Heart left ventricle (tissue), 16 donors: ENCODE results near the gene GNAO1. TPM values are rescaled to one million over a fixed set of nuclear protein-coding genes. Genes with fewer than 3 reads are reported as not detected.

Experiments
- ATAC-seq, 4 donors: fragments of 200-7000 bp; cut with Tn5 transposase; one replicate each; pipeline ENCODE4 v1.9.1; 2020 to 2022; ENCODE audit warnings: moderate library complexity in 4 of 4, mild to moderate bottlenecking in 3 of 4, moderate number of reproducible peaks in 1 of 4
- DNase-seq, 5 donors: peaks; one replicate each; pipeline ENCODE4 v3.0.0-alpha.2; 2020
- H3K27ac ChIP-seq, 12 donors: fragments of 200-600 bp; sonication (generic) in 4 of 12; one replicate each; pipeline versions ENCODE4 v1.5.0 to v1.8.0; 2016 to 2022; ENCODE audit warnings: mild to moderate bottlenecking in 2 of 12
- H3K27me3 ChIP-seq, 9 donors: fragments of 200-600 bp; sonication (generic) in 2 of 9; one replicate each; pipeline versions ENCODE4 v1.5.1 to v1.8.0; 2016 to 2022; ENCODE audit warnings: mild to moderate bottlenecking in 3 of 9
- H3K36me3 ChIP-seq, 9 donors: fragments of 200-600 bp; sonication (generic) in 2 of 9; one replicate each; pipeline versions ENCODE4 v1.5.0 to v1.8.0; 2018 to 2022; ENCODE audit warnings: mild to moderate bottlenecking in 2 of 9
- H3K4me1 ChIP-seq, 12 donors: fragments of 200-600 bp; sonication (generic) in 4 of 12; one replicate each; pipeline versions ENCODE4 v1.5.0 to v1.8.0; 2016 to 2022; ENCODE audit warnings: mild to moderate bottlenecking in 3 of 12
- H3K4me3 ChIP-seq, 12 donors: fragments of 200-600 bp; sonication (generic) in 4 of 12; one replicate each; pipeline versions ENCODE4 v1.5.0 to v1.8.0; 2017 to 2022; ENCODE audit warnings: mild to moderate bottlenecking in 9 of 12, moderate library complexity in 4 of 12
- H3K9me3 ChIP-seq, 12 donors: fragments of 200-600 bp; sonication (generic) in 4 of 12; one replicate each; pipeline versions ENCODE4 v1.5.0 to v1.8.0; 2016 to 2022; ENCODE audit warnings: mild to moderate bottlenecking in 1 of 12
- POLR2A ChIP-seq, 2 donors: fragments of 450-650 bp; IDR thresholded peaks; one replicate each; pipeline ENCODE4 v1.6.1; 2017; ENCODE audit warnings: antibody characterized with exemption in 2 of 2, mild to moderate bottlenecking in 2 of 2, moderate library complexity in 2 of 2
- WGBS, 4 donors: extraction: QIAGEN DNeasy Blood & Tissue Kit in 2 of 4; methylation state at CpG; one replicate each; pipeline versions ENCODE4 v1.1.5 to v1.1.7; 2013 to 2018; 5-methylcytosine and 5-hydroxymethylcytosine counted together
- intact Hi-C, 10 donors: fragments of 100-400 bp; cut with DNase I; formaldehyde crosslinking; loops; one replicate each; pipeline versions ENCODE4 v1.11.1 to v1.14.2; 2022
- polyA plus RNA-seq, 2 donors: library from polyadenylated mRNA; stranded (reverse); fragments of 200-250 nt; gene quantifications; one replicate each; pipeline ENCODE4 v1.2.3, GENCODE V29; 2013
- total RNA-seq, 9 donors: library from RNA; depleted of rRNA in 2 of 9; stranded (reverse); fragments of >200 nt in 2 of 9; fragmentation: NEBNext Ultra II Directional in 3 of 9; extraction: Animal tissue kit (Norgen Biotek cat#: 25700) in 3 of 9; gene quantifications; one replicate each; pipeline versions ENCODE4 v1.1.0 to v1.2.4, GENCODE V29; 2016 to 2023
- TF ChIP-seq, protein P1 (sequence below), 12 donors: fragments of 200-600 bp; sonication (generic) in 4 of 12; IDR thresholded peaks; one replicate each; pipeline versions ENCODE4 v1.5.0 to v1.8.0; 2018 to 2022; ENCODE audit warnings: antibody characterized with exemption in 12 of 12, mild to moderate bottlenecking in 5 of 12
- donor health status: ischemic (EF 13 %, LVEDD 7.1; RV severe dilation, severe dysfunction).
- donor health status: healthy with polysubstance abuse.
- donor health status: DM: no; HTN: yes; CAD: no.
- donor health status: DM: no; HTN: no; CAD: no.
- donor health status: ischemic (EF 25% LVEDD 6.9; RV normal size, moderate dysfunction).
- donor health status: ischemic (EF 25% LVEDD 5.7; RV mildly dilated, moderate dysfunction).
- donor health status: healthy.
- donor health status: DM: yes; HTN: yes; CAD: no.
- donor health status: ischemic (EF 35%, LVEDD 5.7; RV mildly dilated, moderate dysfunction).
- donor health status: nonischemic (EF 11% LVEDD 7.7; RV severe dilation, severe dysfunction).
- donor health status: DM: yes; HTN: yes; CAD: no.
- donor health status: PGD.
- donor health status: ischemic (EF 29% LVEDD 5.4; RV normal size, mild dysfunction).
- donor health status: nonischemic (EF 23%, LVEDD 6.1; RV moderate dilation, normal function).

GNAO1 gene
- total and polyA plus RNA-seq, 11 donors: 1.4 to 26.8 (median 12.0) TPM

DNA sequence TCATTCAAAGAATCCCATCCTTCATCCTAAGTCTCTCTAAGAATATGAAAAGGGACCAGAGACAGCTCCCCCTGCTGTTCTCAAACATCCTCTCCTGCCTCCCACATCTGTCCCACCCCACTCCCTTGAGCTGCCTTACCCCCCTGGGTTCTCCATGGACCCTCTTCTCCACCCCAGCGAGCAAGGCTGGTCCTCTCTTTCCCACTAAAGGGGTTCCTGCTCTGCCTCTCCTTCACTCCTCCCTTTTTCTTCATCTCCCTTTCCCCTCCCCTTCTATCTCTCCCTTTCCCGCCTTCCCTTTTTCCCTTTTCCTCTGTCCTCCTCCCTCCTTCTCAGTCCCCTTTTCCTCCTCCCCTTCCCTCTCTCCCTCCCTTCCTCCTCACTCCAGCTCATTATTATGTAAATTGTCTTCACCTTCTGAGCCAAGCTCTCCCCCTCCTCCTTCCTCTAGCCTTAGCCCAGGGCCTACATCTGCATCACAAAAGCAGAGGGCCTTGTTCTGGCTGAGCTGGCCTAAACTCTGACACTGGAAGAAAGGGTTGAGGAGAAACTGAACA lies 90.0 kb downstream of the GNAO1 start:
- TF ChIP-seq POLR2A (IDR thresholded peaks at IDR 0.05): no peak
- TF ChIP-seq, protein P1, sequence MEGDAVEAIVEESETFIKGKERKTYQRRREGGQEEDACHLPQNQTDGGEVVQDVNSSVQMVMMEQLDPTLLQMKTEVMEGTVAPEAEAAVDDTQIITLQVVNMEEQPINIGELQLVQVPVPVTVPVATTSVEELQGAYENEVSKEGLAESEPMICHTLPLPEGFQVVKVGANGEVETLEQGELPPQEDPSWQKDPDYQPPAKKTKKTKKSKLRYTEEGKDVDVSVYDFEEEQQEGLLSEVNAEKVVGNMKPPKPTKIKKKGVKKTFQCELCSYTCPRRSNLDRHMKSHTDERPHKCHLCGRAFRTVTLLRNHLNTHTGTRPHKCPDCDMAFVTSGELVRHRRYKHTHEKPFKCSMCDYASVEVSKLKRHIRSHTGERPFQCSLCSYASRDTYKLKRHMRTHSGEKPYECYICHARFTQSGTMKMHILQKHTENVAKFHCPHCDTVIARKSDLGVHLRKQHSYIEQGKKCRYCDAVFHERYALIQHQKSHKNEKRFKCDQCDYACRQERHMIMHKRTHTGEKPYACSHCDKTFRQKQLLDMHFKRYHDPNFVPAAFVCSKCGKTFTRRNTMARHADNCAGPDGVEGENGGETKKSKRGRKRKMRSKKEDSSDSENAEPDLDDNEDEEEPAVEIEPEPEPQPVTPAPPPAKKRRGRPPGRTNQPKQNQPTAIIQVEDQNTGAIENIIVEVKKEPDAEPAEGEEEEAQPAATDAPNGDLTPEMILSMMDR (IDR thresholded peaks at IDR 0.05): peak in 8 of 12 donors; percentile 12 to 41 (median 20)
- H3K4me3 ChIP-seq: no peak overlapping the region
- peaks cover 0 to 10% (median 0%) of the 10 kb centered on the region in 12 donors for H3K4me1 ChIP-seq
- H3K36me3 ChIP-seq: no peaks in the 10 kb centered on the region
- 79 to 91% (median 84%) methylated on average over 2 of the region's 2 CpGs for WGBS, 4 donors
- H3K27ac ChIP-seq: no peak overlapping the region
- H3K27me3 ChIP-seq: no peaks in the 10 kb centered on the region
- no peaks in the 10 kb centered on the region for H3K9me3 ChIP-seq
- intact Hi-C loops: no loop called here
- no peak for ATAC-seq
- no peak for DNase-seq

DNA sequence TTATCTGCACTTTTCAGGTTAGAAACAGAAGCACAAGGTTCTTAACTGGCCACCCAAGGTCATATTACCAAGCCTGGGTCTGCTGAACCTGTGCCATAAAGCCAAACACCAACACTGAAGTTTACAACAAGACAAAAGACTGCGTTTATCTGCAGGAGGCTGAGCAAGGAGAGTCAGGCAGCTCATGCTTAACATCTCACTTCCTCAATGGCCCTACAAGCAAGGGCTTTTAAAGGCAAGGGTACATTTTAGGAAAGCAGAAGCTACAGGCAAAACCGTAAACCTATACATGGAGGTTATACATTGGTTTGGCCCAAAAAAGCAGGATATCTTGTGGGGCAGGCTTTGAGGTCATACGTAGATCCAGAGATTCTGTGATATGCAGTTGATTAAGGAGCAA lies 91.2 kb downstream of the GNAO1 start:
- no peak for ATAC-seq
- TF ChIP-seq, protein P1 (IDR thresholded peaks at IDR 0.05): no peak
- TF ChIP-seq POLR2A (IDR thresholded peaks at IDR 0.05): no peak

DNA sequence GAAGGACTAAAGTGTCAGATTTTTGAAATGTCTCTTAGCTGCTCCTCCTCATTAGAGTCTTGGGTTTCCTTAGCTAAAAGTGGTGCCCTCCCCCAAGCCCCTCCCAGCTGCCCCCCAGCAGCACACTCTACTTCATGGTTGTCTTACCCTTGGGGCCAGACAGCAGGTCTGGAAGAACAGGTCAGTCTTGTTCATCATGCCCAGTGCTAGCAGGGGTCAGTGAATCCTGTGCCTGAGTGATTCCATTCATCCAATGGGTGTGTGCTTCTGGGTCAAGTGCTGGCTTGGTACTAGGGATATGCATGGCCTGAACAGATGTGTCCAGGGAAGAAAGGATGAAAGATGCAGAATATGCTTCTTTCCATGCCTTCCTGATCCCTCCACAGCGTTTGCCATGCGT lies 93.2 kb downstream of the GNAO1 start:
- no peaks in the 10 kb centered on the region for H3K27me3 ChIP-seq
- TF ChIP-seq, protein P1 (IDR thresholded peaks at IDR 0.05): no peak
- no peak for TF ChIP-seq POLR2A (IDR thresholded peaks at IDR 0.05)
- no peaks in the 10 kb centered on the region for H3K36me3 ChIP-seq
- no peak overlapping the region for H3K4me3 ChIP-seq
- H3K9me3 ChIP-seq: no peaks in the 10 kb centered on the region
- ATAC-seq (no peak), DNase-seq (no peak)
- no peak overlapping the region for H3K27ac ChIP-seq
- WGBS, 4 donors: 91 to 100% (median 97%) methylated on average over 2 of the region's 2 CpGs
- intact Hi-C loops: no loop called here
- H3K4me1 ChIP-seq: peaks cover 0 to 9% (median under 1%) of the 10 kb centered on the region in 12 donors

More for the DNA sequence above, 91.2 kb downstream of the GNAO1 start:
- Histone ChIP-seq H3K36me3 (no peaks in the 10 kb centered on the region), H3K27ac (no peak overlapping the region), H3K4me3 (no peak overlapping the region), H3K9me3 (no peaks in the 10 kb centered on the region), H3K27me3 (no peaks in the 10 kb centered on the region), H3K4me1 (peaks cover 0 to 8% (median 0%) of the 10 kb centered on the region in 12 donors)
- DNase-seq: no peak
- intact Hi-C loops: no loop called here
- WGBS, 4 donors: 81 to 89% (median 85%) methylated on average over 3 of the region's 3 CpGs

DNA sequence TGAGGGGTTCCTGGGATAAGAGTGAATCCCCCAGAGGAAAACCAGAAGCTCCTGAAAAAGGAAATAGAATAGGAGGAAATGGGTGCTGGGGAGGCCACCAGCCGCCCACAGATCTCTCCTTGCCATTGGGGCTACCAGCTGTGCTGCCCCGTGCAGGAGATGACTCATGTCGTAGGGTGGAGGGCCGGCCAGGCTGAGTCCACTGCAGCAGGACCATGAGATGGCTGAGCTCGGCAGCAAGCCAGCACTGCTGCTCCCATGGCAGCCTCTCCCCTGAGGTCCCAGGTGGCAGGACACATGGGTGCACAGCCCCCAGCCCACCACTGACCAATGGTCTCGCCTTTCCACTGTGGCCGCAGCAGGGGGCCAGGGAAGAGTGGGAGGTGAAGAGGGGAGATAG lies 95.5 kb downstream of the GNAO1 start:
- Histone ChIP-seq H3K36me3 (no peaks in the 10 kb centered on the region), H3K27ac (no peak overlapping the region), H3K4me1 (peaks cover 0 to 18% (median 2%) of the 10 kb centered on the region in 12 donors), H3K27me3 (no peaks in the 10 kb centered on the region), H3K4me3 (no peak overlapping the region), H3K9me3 (no peaks in the 10 kb centered on the region)
- intact Hi-C loops: no loop called here
- TF ChIP-seq POLR2A (IDR thresholded peaks at IDR 0.05): no peak
- TF ChIP-seq, protein P1 (IDR thresholded peaks at IDR 0.05): no peak
- DNase-seq (no peak), ATAC-seq (no peak)
- WGBS, 4 donors: 78 to 90% (median 83%) methylated on average over 5 to 7 of the region's 7 CpGs
